Measurements from ENCODE around the gene SDK1. TPM values are rescaled to one million over a fixed set of nuclear protein-coding genes. Genes with fewer than 3 reads are reported as not detected.

The SDK1 gene
- total RNA-seq, 3 donors from 2014 or later (not counting 1 experiment from before 2014, with no cell fraction given): 0.05 to 0.11 TPM; not detected in 1

GRCh38 chr7:3321745-3322144 is 20.7 kb downstream of the SDK1 start:
- no peaks in the 10 kb centered on the region for H3K4me1 ChIP-seq (ENCODE audit: control insufficient read depth, insufficient read depth, low read length)
- H3K4me3 Mint-ChIP-seq: no peak overlapping the region
- no peak for ATAC-seq
- no peak for TF ChIP-seq CTCF (IDR thresholded peaks at IDR 0.05)
- intact Hi-C loops (cut with micrococcal nuclease): no loop called here
- H3K27me3 ChIP-seq (ENCODE audit: control insufficient read depth, insufficient read depth, low read length): peaks cover 3% of the 10 kb centered on the region
- H3K9me3 ChIP-seq (ENCODE audit: control insufficient read depth, insufficient read depth, low read length): no peaks in the 10 kb centered on the region
- no peaks in the 10 kb centered on the region for H3K36me3 Mint-ChIP-seq
- DNase-seq: no peak
- H3K27me3 Mint-ChIP-seq (ENCODE audit: low read depth in 2 of 2): peaks cover 28 to 48% of the 10 kb centered on the region in 2 donors
- H3K36me3 ChIP-seq (ENCODE audit: control insufficient read depth, insufficient read depth, low read length): no peaks in the 10 kb centered on the region
- H3K27ac ChIP-seq (ENCODE audit: low read length): no peak overlapping the region
- no peak overlapping the region for H3K4me3 ChIP-seq (ENCODE audit: low read length)
- H3K27ac Mint-ChIP-seq: no peak overlapping the region
- no peaks in the 10 kb centered on the region for H3K4me1 Mint-ChIP-seq
- no peaks in the 10 kb centered on the region for H3K9me3 Mint-ChIP-seq
- 100% methylated on average over 2 of the region's 3 CpGs for WGBS (ENCODE audit: insufficient coverage)

GRCh38 chr7:3326246-3326645 is 25.2 kb downstream of the SDK1 start:
- Histone ChIP-seq H3K4me1 (ENCODE audit: control insufficient read depth, insufficient read depth, low read length) (no peaks in the 10 kb centered on the region), H3K27me3 (ENCODE audit: control insufficient read depth, insufficient read depth, low read length) (peaks cover 7% of the 10 kb centered on the region), H3K4me3 (ENCODE audit: low read length) (no peak overlapping the region), H3K9me3 (ENCODE audit: control insufficient read depth, insufficient read depth, low read length) (no peaks in the 10 kb centered on the region), H3K27ac (ENCODE audit: low read length) (no peak overlapping the region), H3K36me3 (ENCODE audit: control insufficient read depth, insufficient read depth, low read length) (no peaks in the 10 kb centered on the region)
- intact Hi-C loops (cut with micrococcal nuclease): no loop called here
- no peaks in the 10 kb centered on the region for H3K9me3 Mint-ChIP-seq
- WGBS (ENCODE audit: insufficient coverage): no CpG with 5 or more reads among the region's 1 CpG
- ATAC-seq: no peak
- peaks cover 23 to 44% of the 10 kb centered on the region in 2 donors for H3K27me3 Mint-ChIP-seq (ENCODE audit: low read depth in 2 of 2)
- TF ChIP-seq CTCF (IDR thresholded peaks at IDR 0.05): no peak
- H3K27ac Mint-ChIP-seq: no peak overlapping the region
- DNase-seq: no peak
- no peak overlapping the region for H3K4me3 Mint-ChIP-seq
- H3K36me3 Mint-ChIP-seq: no peaks in the 10 kb centered on the region
- no peaks in the 10 kb centered on the region for H3K4me1 Mint-ChIP-seq

GRCh38 chr7:3327099-3327498 is 26.0 kb downstream of the SDK1 start:
- no peaks in the 10 kb centered on the region for H3K36me3 ChIP-seq (ENCODE audit: control insufficient read depth, insufficient read depth, low read length)
- H3K9me3 ChIP-seq (ENCODE audit: control insufficient read depth, insufficient read depth, low read length): no peaks in the 10 kb centered on the region
- no peak overlapping the region for H3K27ac ChIP-seq (ENCODE audit: low read length)
- H3K9me3 Mint-ChIP-seq: no peaks in the 10 kb centered on the region
- no peak for TF ChIP-seq CTCF (IDR thresholded peaks at IDR 0.05)
- H3K4me1 Mint-ChIP-seq: no peaks in the 10 kb centered on the region
- peaks cover 21 to 40% of the 10 kb centered on the region in 2 donors for H3K27me3 Mint-ChIP-seq (ENCODE audit: low read depth in 2 of 2)
- H3K4me1 ChIP-seq (ENCODE audit: control insufficient read depth, insufficient read depth, low read length): no peaks in the 10 kb centered on the region
- H3K36me3 Mint-ChIP-seq: no peaks in the 10 kb centered on the region
- H3K4me3 Mint-ChIP-seq: no peak overlapping the region
- no peak for ATAC-seq
- 88% methylated on average over 1 of the region's 2 CpGs for WGBS (ENCODE audit: insufficient coverage)
- H3K27me3 ChIP-seq (ENCODE audit: control insufficient read depth, insufficient read depth, low read length): peaks cover 7% of the 10 kb centered on the region
- H3K4me3 ChIP-seq (ENCODE audit: low read length): no peak overlapping the region
- DNase-seq: no peak
- intact Hi-C loops (cut with micrococcal nuclease): no loop called here
- H3K27ac Mint-ChIP-seq: no peak overlapping the region

- H3K4me3 ChIP-seq (ENCODE audit: low read length): no peak overlapping the region
- peaks cover 8% of the 10 kb centered on the region for H3K27me3 ChIP-seq (ENCODE audit: control insufficient read depth, insufficient read depth, low read length)
- no peaks in the 10 kb centered on the region for H3K36me3 ChIP-seq (ENCODE audit: control insufficient read depth, insufficient read depth, low read length)
- Mint-ChIP-seq H3K4me3 (no peak overlapping the region), H3K27ac (no peak overlapping the region), H3K9me3 (no peaks in the 10 kb centered on the region), H3K27me3 (ENCODE audit: low read depth in 2 of 2) (peaks cover 21 to 40% of the 10 kb centered on the region in 2 donors), H3K36me3 (no peaks in the 10 kb centered on the region), H3K4me1 (no peaks in the 10 kb centered on the region)
- H3K9me3 ChIP-seq (ENCODE audit: control insufficient read depth, insufficient read depth, low read length): no peaks in the 10 kb centered on the region
- intact Hi-C loops (cut with micrococcal nuclease): no loop called here
- no peak overlapping the region for H3K27ac ChIP-seq (ENCODE audit: low read length)
- WGBS (ENCODE audit: insufficient coverage): 88% methylated on average over 5 of the region's 5 CpGs
- H3K4me1 ChIP-seq (ENCODE audit: control insufficient read depth, insufficient read depth, low read length): no peaks in the 10 kb centered on the region
- ATAC-seq (no peak), DNase-seq (no peak)
- TF ChIP-seq CTCF (IDR thresholded peaks at IDR 0.05): no peak
Measured at GRCh38 chr7:3327655-3328054, 26.6 kb downstream of the SDK1 start.
